Liver (tissue), 9 donors: ENCODE measurements around the gene ZNF749. TPM values are rescaled to one million over a fixed set of nuclear protein-coding genes. Genes with fewer than 3 reads are reported as not detected.

Experiments
- DNase-seq: peaks from one replicate; pipeline ENCODE4 v3.0.0-alpha.2; 2017; ENCODE audit warnings: low spot score
- H3K27ac ChIP-seq, 2 donors: one replicate each; pipeline ENCODE4 v1.7.0; 2013; ENCODE audit warnings: inconsistent platforms in 2 of 2, low read length in 2 of 2, control low read depth in 1 of 2, low read depth in 1 of 2, mild to moderate bottlenecking in 1 of 2
- H3K27me3 ChIP-seq, 4 donors: one replicate each; pipeline versions ENCODE4 v1.6.1 to v1.7.0; 2013; ENCODE audit warnings: low read length in 3 of 4, inconsistent platforms in 1 of 4, mild to moderate bottlenecking in 1 of 4, moderate library complexity in 1 of 4; ENCODE audit not compliant: control insufficient read depth in 4 of 4, insufficient read depth in 4 of 4
- H3K36me3 ChIP-seq, 4 donors: one replicate each; pipeline versions ENCODE4 v1.6.1 to v1.7.0; 2013; ENCODE audit warnings: low read length in 3 of 4, mild to moderate bottlenecking in 3 of 4, low read depth in 1 of 4, moderate library complexity in 1 of 4; ENCODE audit not compliant: control insufficient read depth in 4 of 4, insufficient read depth in 3 of 4
- H3K4me1 ChIP-seq, 4 donors: one replicate each; pipeline versions ENCODE4 v1.6.1 to v1.7.0; 2013; ENCODE audit warnings: low read length in 3 of 4, mild to moderate bottlenecking in 3 of 4, moderate library complexity in 1 of 4; ENCODE audit not compliant: control insufficient read depth in 4 of 4, insufficient read depth in 4 of 4
- H3K4me3 ChIP-seq, 3 donors: one replicate each; pipeline versions ENCODE4 v1.6.1 to v1.7.0; 2013; ENCODE audit warnings: low read length in 3 of 3, control low read depth in 1 of 3, low read depth in 1 of 3, mild to moderate bottlenecking in 1 of 3
- H3K9ac ChIP-seq, 2 donors: one replicate each; pipeline ENCODE4 v1.7.0; 2013; ENCODE audit warnings: low read length in 2 of 2, mild to moderate bottlenecking in 2 of 2, moderate library complexity in 2 of 2, control low read depth in 1 of 2, low read depth in 1 of 2
- H3K9me3 ChIP-seq, 4 donors: one replicate each; pipeline versions ENCODE4 v1.6.1 to v1.7.0; 2013; ENCODE audit warnings: low read length in 3 of 4; ENCODE audit not compliant: control insufficient read depth in 4 of 4
- CTCF ChIP-seq: fragments of 150-350 bp; IDR thresholded peaks from 2 replicates; pipeline ENCODE4 v1.5.1; 2017; ENCODE audit warnings: improper control_type of control experiment, low read depth, low read length; ENCODE audit not compliant: missing input control
- EGR1 ChIP-seq, 2 donors: IDR thresholded peaks; 2 replicates each; pipeline ENCODE4 v1.6.1; 2016 to 2018; ENCODE audit warnings: antibody characterized with exemption in 2 of 2, low read depth in 2 of 2
- FOXA1 ChIP-seq: IDR thresholded peaks from 2 replicates; pipeline ENCODE4 v1.6.1; 2016; ENCODE audit warnings: antibody characterized with exemption
- FOXA2 ChIP-seq: IDR thresholded peaks from 2 replicates; pipeline ENCODE4 v1.6.1; 2016; ENCODE audit warnings: antibody characterized with exemption
- HNF4A ChIP-seq, 2 donors: conservative IDR thresholded peaks; 2 replicates each; pipeline ENCODE4 v1.6.1; 2016; ENCODE audit warnings: antibody characterized with exemption in 2 of 2, mild to moderate bottlenecking in 2 of 2
- HNF4G ChIP-seq: IDR thresholded peaks from 2 replicates; pipeline ENCODE4 v1.6.1; 2016; ENCODE audit warnings: antibody characterized with exemption
- JUND ChIP-seq, 2 donors: IDR thresholded peaks; 2 replicates each; pipeline ENCODE4 v1.6.1; 2016; ENCODE audit warnings: antibody characterized with exemption in 2 of 2
- MAX ChIP-seq: IDR thresholded peaks from 2 replicates; pipeline ENCODE4 v1.6.1; 2016; ENCODE audit warnings: antibody characterized with exemption
- NR2F2 ChIP-seq: IDR thresholded peaks from 2 replicates; pipeline ENCODE4 v1.6.1; 2016; ENCODE audit warnings: antibody characterized with exemption
- RAD21 ChIP-seq, 2 donors: IDR thresholded peaks; 2 replicates each; pipeline ENCODE4 v1.6.1; 2016; ENCODE audit warnings: antibody characterized with exemption in 2 of 2, mild to moderate bottlenecking in 2 of 2
- RXRA ChIP-seq, 2 donors: IDR thresholded peaks; 2 replicates each; pipeline ENCODE4 v1.6.1; 2017 to 2018; ENCODE audit warnings: antibody characterized with exemption in 2 of 2, mild to moderate bottlenecking in 1 of 2
- SP1 ChIP-seq: IDR thresholded peaks from 2 replicates; pipeline ENCODE4 v1.6.1; 2018; ENCODE audit warnings: antibody characterized with exemption, mild to moderate bottlenecking
- TAF1 ChIP-seq: conservative IDR thresholded peaks from 2 replicates; pipeline ENCODE4 v1.6.1; 2016; ENCODE audit warnings: antibody characterized with exemption, mild to moderate bottlenecking
- WGBS: extraction: QIAGEN DNeasy Blood & Tissue Kit; methylation state at CpG from one replicate; pipeline ENCODE4 v1.1.7; 2013; 5-methylcytosine and 5-hydroxymethylcytosine counted together
- polyA plus RNA-seq, 2 donors: library from polyadenylated mRNA; stranded (reverse) in 1 of 2; unstranded in 1 of 2; fragments of 200-250 nt in 1 of 2; fragments of >200 nt in 1 of 2; fragmentation: Nextera tagmentation in 1 of 2; extraction: Ambion mirVana in 1 of 2; gene quantifications; one replicate each; pipeline versions ENCODE4 v1.2.1 to v1.2.3, GENCODE V29; 2013 to 2015
- total RNA-seq, 2 donors: library from RNA; depleted of rRNA; stranded (reverse); fragments of >200 nt; gene quantifications; one replicate each; pipeline ENCODE4 v1.2.3, GENCODE V29; 2014
- TF ChIP-seq, protein P1 (sequence below): IDR thresholded peaks from 2 replicates; pipeline ENCODE4 v1.6.1; 2016; ENCODE audit warnings: antibody characterized with exemption
- TF ChIP-seq, protein P2 (sequence below): IDR thresholded peaks from 2 replicates; pipeline ENCODE4 v1.6.1; 2016; ENCODE audit warnings: antibody characterized with exemption
- TF ChIP-seq, protein P3 (sequence below): IDR thresholded peaks from 2 replicates; pipeline ENCODE4 v1.6.1; 2016; ENCODE audit warnings: antibody characterized with exemption, mild to moderate bottlenecking
- donor health status: healthy.
- donor health status: healthy.
- donor health status: healthy.
- donor health status: healthy.
- donor health status: healthy.

ZNF749 gene
- total and polyA plus RNA-seq, 4 donors, result 0.83 to 11.6 (median 5.7) TPM

DNA sequence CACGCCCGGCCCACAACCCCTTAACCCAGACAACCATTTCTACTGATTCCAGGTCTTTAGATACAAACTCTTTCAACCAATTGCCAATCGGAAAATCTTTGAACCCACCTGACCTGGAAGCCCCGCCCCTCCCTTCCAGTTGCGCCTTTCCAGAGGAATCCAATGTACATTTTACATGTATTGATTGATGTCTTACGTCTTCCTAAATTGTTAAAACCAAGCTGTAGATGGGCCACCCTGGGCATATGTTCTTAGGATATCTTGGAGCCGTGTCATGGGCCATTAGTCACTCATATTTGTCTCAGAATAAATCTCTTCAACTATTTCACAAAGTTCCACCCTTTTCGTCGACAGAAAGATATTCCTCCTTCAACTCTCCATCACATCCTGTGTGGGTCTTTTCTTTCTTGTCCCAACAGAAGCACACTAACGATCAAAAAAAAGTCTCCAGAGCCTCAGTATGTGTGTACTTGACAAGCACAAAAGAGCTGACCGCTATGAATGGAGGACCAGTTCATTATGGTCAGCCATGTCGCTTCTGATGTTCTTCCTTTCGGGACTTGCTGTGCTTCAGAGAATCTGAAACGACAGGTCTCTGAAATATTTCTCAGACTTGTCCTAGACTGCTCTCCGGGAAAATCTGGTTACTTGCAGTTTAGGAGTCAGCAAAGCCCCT is 601 bp upstream of the ZNF749 start:
- DNase-seq, result no peak
- 31% methylated on average over 15 of the region's 15 CpGs for WGBS

More for the DNA sequence above, 601 bp upstream of the ZNF749 start:
- Histone ChIP-seq H3K27me3 (no peaks in the 10 kb centered on the region), H3K4me1 (peaks cover 0 to 16% (median 14%) of the 10 kb centered on the region in 4 donors), H3K27ac (no peak overlapping the region), H3K9me3 (peaks cover 0 to 10% (median 1%) of the 10 kb centered on the region in 4 donors), H3K36me3 (peaks cover 4 to 12% (median 9%) of the 10 kb centered on the region in 4 donors), H3K4me3 (peak overlapping the region; percentile 66 to 83 (median 77)), H3K9ac (peak overlapping the region in 1 of 2 donors; percentile 26)
- no peak for TF ChIP-seq EGR1 (IDR thresholded peaks at IDR 0.05; ENCODE audit: low read depth in 2 of 2)
- TF ChIP-seq FOXA1, result no peak
- TF ChIP-seq, protein P1, sequence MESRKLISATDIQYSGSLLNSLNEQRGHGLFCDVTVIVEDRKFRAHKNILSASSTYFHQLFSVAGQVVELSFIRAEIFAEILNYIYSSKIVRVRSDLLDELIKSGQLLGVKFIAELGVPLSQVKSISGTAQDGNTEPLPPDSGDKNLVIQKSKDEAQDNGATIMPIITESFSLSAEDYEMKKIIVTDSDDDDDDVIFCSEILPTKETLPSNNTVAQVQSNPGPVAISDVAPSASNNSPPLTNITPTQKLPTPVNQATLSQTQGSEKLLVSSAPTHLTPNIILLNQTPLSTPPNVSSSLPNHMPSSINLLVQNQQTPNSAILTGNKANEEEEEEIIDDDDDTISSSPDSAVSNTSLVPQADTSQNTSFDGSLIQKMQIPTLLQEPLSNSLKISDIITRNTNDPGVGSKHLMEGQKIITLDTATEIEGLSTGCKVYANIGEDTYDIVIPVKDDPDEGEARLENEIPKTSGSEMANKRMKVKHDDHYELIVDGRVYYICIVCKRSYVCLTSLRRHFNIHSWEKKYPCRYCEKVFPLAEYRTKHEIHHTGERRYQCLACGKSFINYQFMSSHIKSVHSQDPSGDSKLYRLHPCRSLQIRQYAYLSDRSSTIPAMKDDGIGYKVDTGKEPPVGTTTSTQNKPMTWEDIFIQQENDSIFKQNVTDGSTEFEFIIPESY, result no peak
- TF ChIP-seq HNF4A (conservative IDR thresholded peaks at IDR 0.05), result no peak
- TF ChIP-seq, protein P2, sequence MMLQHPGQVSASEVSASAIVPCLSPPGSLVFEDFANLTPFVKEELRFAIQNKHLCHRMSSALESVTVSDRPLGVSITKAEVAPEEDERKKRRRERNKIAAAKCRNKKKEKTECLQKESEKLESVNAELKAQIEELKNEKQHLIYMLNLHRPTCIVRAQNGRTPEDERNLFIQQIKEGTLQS, result no peak
- TF ChIP-seq JUND (IDR thresholded peaks at IDR 0.05), result no peak
- no peak for TF ChIP-seq HNF4G
- no peak for TF ChIP-seq NR2F2
- TF ChIP-seq FOXA2, result no peak
- TF ChIP-seq, protein P3, sequence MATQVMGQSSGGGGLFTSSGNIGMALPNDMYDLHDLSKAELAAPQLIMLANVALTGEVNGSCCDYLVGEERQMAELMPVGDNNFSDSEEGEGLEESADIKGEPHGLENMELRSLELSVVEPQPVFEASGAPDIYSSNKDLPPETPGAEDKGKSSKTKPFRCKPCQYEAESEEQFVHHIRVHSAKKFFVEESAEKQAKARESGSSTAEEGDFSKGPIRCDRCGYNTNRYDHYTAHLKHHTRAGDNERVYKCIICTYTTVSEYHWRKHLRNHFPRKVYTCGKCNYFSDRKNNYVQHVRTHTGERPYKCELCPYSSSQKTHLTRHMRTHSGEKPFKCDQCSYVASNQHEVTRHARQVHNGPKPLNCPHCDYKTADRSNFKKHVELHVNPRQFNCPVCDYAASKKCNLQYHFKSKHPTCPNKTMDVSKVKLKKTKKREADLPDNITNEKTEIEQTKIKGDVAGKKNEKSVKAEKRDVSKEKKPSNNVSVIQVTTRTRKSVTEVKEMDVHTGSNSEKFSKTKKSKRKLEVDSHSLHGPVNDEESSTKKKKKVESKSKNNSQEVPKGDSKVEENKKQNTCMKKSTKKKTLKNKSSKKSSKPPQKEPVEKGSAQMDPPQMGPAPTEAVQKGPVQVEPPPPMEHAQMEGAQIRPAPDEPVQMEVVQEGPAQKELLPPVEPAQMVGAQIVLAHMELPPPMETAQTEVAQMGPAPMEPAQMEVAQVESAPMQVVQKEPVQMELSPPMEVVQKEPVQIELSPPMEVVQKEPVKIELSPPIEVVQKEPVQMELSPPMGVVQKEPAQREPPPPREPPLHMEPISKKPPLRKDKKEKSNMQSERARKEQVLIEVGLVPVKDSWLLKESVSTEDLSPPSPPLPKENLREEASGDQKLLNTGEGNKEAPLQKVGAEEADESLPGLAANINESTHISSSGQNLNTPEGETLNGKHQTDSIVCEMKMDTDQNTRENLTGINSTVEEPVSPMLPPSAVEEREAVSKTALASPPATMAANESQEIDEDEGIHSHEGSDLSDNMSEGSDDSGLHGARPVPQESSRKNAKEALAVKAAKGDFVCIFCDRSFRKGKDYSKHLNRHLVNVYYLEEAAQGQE, result no peak
- TF ChIP-seq RXRA (IDR thresholded peaks at IDR 0.05), result no peak
- TF ChIP-seq CTCF, result no peak
- TF ChIP-seq MAX, result no peak
- TF ChIP-seq TAF1, result no peak
- no peak for TF ChIP-seq RAD21 (IDR thresholded peaks at IDR 0.05)
- no peak for TF ChIP-seq SP1
